Vagina (tissue), 2 donors: Measurements from ENCODE around the gene IL1A.

Experiments
- CTCF ChIP-seq, 3 experiments: fragments of 450-650 bp in 2 of 3; fragments of 200-600 bp in 1 of 3; sonication (generic) in 1 of 3; IDR thresholded peaks; one replicate each; pipeline ENCODE4 v1.5.1; 2017 to 2019; ENCODE audit warnings: antibody characterized with exemption in 3 of 3, mild to moderate bottlenecking in 2 of 3, moderate library complexity in 2 of 3
- POLR2A ChIP-seq, 2 donors: fragments of 450-650 bp; IDR thresholded peaks; one replicate each; pipeline ENCODE4 v1.6.1; 2017; ENCODE audit warnings: antibody characterized with exemption in 2 of 2, mild to moderate bottlenecking in 2 of 2, moderate library complexity in 2 of 2
- POLR2AphosphoS5 ChIP-seq, 2 donors: sonication (generic); formaldehyde crosslinking; IDR thresholded peaks; one replicate each; pipeline ENCODE4 v1.9.0; 2017; ENCODE audit warnings: antibody characterized with exemption in 2 of 2, mild to moderate bottlenecking in 2 of 2, low read depth in 1 of 2; ENCODE audit not compliant: insufficient read depth in 1 of 2

DNA sequence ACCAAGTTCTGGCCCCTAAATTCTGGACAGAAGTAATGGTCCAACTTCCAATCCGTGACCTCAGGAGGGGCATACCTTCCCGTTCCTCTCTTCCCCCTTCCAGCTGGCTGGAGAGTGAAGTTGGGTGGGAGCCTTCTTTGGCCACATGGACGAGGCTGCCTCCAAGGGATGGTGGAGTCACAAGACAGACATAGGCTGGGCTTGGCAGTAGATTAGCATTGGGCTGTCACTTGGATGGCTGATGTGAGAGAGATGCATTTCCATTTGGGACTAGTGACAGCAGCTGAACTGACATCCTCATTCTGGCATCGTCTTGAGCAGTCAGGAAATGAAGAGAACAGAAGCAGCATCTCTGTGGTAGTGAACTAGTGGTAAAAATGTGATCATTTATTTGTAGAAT is 50.8 kb downstream of the IL1A start:
- TF ChIP-seq CTCF (IDR thresholded peaks at IDR 0.05) = no peak
- TF ChIP-seq POLR2AphosphoS5 (IDR thresholded peaks at IDR 0.05; ENCODE audit: insufficient read depth in 1 of 2, low read depth in 1 of 2) = no peak
- no peak for TF ChIP-seq POLR2A (IDR thresholded peaks at IDR 0.05)
